ENCODE measurements around the gene AP3D1.
A peak's percentile ranks its signal among the peaks of the same experiment; 100 is the strongest.
"Not testable (repeated sequence)": the region's sequence is repeated elsewhere in the genome, so short reads cannot be mapped to it uniquely, and the experiment has no call there.

The AP3D1 gene

DNA sequence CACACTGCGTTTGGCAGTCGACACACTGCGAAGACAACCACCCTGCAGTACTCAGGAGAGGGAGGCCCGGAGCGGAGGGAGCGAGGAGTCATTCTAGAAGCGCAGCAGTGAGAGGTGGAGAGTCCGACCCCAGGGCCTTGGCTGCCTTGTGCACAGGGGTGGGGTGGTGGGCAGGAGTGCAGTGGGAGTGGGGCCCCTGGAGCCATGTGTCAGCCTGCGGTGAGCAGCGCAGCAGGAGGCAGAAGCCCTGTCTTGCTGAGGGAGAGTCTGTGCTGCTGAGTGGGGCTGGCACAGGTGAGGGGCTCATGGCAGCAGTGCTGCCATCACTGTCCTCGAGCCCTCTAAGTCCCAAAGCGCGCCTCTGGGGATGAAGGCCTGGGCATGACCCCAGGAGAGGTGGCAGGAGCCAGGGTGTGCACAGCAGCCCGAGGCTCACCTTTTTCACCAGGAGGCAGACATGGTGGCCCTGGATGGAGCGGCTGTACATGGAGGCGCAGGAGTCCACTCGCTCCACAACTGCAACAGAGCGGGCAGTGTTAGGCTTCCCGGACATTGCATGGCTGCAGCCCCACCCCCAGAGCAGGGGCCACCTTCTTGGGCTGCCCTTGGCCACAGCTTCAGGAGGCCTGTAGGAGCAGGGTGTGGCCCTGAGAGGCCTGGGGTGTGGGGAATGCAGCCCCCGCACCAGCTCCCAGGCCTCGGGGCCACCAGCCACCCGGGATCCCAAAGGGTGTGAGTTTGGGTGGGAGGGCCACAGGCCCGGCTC lies 42.9 kb downstream of the AP3D1 start:
- no peak for DNase-seq

DNA sequence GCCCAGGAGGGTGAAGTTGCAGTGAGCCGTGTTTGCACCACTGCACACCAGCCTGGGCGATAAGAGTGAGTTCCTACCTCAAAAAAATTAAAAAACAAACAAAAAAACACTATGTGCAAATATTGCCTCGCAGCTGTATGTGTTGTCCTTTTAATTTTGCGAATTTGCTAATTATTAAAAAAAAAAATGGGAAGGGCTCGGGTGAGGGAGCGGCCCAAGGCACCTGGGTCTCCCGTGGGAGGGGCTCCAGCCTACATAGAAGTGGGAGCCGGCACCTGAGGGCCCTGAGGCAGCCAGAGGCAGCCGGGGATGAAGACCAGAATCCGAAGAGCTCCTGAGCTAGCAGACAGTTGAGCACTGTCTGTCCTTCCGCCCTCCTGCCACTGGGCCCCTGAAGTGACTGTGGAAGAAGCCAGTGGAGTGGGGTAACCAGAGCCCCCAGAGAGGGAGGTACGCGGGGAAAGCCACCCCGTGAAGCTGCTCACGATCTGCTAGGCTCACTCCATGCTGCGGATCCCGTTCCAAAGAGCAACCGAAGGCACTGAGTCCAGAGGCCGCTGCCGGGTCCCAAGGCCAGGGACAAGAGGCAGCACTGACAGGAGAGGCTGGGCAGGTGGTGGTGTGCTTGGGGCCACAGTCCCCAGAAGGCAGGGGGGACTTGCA lies 48.2 kb downstream of the AP3D1 start:
- DNase-seq = no peak

DNA sequence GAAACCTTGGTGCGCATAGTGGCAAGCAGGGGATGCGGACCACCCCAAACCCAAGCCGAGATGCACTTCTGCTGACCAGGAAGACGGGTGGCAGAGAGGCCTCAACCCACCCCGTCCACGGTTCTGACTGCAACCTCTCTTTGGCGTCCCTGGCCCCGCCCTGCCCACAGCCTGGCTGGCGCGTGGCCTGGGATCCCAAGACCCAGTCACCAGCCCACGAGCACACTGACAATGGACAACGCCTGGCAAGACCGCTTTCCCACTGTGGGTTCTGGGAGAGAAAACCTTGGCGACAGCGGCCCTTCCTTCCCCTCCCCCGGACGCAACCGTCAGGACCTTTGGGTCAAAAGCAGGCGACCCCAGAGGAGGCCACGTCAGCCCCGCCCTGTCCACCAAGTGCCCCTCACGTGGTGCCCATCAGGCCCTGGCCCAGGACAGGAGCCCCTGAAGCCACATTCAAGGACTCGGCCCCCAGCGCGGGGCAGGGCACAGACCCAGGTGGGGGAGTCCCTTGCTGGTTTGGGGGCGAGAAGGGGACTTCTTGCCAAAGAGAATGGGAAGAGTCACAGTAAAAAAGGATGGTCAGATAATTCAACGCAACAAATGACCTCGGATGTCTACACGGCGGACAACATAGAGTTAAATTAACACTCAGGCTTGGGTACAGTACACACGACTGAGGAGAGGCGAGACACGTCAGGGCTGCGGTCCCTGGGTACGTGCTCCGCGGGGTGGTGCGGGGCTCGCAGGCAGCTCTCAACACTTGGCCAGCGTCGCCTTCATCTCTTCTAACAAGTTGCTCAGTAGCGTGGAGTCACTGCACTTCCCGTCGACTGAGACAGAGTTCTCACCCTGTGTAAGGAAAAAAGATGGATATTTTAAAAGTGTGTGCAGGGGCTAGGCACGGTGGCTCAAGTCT lies 49.7 kb downstream of the AP3D1 start:
- no peak for DNase-seq

DNA sequence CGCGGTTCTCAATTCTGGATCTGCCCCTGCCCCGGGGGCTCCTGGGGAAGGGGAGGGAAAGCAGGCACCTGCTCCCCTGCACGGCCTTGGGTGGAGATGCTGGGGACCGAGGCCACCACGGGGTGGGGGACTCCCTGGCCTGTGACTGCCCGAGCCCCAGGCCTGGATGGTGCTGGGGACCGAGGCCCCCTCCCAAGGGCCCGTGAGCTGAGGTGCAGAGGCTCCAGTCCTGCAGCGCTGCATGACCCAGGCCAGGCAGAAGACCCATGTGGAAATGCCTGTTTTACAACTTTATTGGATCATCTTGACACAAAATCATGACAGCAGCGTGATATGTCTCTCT lies 50.7 kb downstream of the AP3D1 start:
- no peak for DNase-seq

DNA sequence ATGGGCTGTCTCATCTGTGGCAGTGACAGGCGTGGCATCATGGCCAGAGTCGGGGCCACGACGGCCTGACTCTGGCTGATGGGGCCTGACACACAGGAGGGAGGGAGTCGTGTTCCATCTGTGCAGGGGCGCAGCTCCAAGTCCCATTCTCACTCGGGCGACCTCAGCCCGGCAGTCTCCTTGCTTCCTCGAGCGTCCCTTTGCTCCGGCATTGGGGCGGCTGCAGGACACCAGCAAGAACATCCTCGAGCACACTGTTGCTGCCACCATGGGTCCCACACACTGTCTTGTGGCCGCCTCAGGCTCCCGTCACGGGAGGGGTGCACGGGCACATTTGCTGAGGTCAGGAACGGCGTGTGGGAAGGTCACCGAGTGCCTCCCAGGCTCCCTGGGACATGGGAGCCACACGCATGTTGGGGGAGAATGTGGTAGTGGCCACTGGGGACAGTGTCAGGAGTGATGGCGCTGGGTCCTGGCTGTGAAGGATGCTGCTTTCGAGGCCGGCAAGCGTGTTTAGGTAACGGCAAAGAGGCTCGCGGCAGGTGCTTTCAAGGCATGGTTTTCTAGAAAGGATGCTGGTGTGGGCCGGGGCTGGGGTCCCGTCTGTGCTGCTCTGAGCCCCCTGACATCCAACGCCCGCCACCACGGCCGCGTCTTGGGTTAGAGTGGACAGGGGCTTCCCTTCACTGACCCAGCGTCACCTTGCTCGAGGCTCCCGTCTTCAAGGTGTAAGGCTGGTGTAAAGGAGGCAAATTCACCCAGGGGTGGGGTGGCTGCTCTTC lies 51.2 kb downstream of the AP3D1 start:
- no peak for DNase-seq

GRCh38 chr19:2099054-2099501 lies 52.3 kb downstream of the AP3D1 start:
- no peak for DNase-seq

- no peak for DNase-seq
These were observed 53.5 kb downstream of the AP3D1 start for GRCh38 chr19:2097886-2098327.

GRCh38 chr19:2097203-2097885 lies 54.0 kb downstream of the AP3D1 start:
- DNase-seq = no peak

DNA sequence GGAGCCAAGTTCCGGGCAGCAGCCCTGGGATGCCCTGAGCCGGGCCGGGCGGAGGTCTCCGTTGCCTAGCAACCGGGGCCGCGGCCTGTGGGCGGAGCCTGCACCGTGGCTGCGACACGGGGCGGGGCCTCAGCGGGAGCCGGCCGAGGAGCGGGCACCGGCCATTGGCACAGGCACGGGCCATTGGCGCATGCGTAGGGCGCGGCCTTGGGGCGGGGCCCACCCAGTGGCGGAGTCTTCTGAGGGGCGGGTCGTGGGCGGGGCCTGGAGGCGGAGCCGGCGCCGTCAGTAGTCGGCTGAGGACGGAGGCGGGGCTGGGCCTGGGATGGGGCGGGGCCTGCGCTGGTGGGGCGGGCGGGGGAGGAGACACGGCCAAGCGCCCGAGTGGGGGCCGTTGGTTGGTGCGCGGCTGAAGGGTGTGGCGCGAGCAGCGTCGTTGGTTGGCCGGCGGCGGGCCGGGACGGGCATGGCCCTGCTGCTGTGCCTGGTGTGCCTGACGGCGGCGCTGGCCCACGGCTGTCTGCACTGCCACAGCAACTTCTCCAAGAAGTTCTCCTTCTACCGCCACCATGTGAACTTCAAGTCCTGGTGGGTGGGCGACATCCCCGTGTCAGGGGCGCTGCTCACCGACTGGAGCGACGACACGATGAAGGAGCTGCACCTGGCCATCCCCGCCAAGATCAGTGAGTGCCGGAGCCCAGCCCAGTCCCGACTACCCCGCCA lies 54.7 kb downstream of the AP3D1 start, which contains the start of gene IZUMO4:
TSS of gene IZUMO4 (plus strand) at position 436 of the 723 bp plus-strand sequence. CDS start at position 467, 31 bp downstream.
- peak; percentile 98 for DNase-seq

DNA sequence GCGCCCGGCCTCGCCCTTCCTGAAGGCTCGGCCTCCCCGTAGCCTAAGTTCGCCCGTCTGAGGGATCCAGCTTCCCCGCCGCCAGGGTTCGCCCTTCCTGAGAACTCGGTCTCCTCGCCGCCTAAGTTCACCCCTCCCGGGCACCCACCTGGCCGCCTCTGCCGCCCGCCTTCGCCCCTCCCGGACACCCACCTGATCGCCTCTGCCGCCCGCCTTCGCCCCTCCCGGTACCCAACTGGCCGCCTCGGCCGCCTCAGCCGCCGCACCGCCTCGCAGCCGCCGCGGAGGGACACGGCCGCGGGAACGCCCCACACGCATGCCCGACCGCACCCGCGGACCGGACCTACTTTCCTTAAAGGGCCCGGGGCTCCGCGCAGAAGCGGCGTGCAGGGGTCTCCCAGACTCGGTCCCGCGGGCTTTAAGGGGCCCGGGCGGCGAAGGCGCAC lies 55.3 kb downstream of the AP3D1 start, which contains the start of gene MOB3A:
TSS of gene MOB3A (minus strand) at position 293 of the 446 bp plus-strand sequence. CDS start 17,766 bp downstream, outside the sequence.
- peak; percentile 98 for DNase-seq

DNA sequence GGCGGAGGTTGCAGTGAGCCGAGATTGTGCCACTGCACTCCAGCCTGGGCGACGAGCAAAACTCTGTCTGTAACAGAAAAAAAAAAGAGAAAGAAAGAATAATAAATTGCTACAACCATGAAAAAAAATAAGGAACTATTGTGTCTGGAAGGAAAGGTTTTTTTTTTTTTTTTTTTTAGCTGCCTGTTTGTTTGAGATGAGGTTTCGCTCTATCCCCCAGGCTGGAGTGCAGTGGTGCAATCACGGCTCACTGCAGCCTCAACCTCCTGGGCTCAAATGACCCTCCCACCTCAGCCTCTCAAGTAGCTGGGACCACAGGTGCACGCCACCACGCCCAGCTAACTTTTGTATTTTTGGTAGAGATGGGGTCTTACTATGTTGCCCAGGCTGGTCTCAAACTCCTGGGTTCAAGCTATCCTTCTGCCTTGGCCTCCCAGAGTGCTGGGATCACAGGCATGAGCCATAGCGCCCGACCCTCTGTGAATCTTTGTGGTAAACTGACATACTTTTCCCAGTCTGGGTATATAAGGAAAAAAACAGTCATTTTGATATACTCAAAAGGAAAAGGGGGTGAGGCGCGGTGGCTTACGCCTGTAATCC lies 59.3 kb downstream of the AP3D1 start:
- not testable (repeated sequence) for DNase-seq

DNA sequence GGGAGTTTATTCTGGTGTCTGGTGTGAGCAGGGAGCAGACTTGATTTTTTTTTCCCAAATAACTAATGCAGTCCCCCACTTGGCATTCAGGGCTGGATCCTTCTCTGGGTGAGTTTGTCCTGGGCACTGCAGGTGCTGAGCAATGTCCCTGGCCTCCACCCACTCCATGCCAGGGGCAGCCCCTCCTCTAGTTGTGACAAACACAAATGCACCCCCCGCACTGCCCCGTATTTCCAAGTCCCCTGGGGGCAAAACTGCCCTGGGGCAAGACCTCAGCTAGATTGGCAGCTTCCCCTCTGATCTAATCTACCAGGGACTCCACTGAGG lies 61.7 kb downstream of the AP3D1 start:
- no peak for DNase-seq

- no peak for DNase-seq
These were observed 62.2 kb downstream of the AP3D1 start for GRCh38 chr19:2089001-2089711.

DNA sequence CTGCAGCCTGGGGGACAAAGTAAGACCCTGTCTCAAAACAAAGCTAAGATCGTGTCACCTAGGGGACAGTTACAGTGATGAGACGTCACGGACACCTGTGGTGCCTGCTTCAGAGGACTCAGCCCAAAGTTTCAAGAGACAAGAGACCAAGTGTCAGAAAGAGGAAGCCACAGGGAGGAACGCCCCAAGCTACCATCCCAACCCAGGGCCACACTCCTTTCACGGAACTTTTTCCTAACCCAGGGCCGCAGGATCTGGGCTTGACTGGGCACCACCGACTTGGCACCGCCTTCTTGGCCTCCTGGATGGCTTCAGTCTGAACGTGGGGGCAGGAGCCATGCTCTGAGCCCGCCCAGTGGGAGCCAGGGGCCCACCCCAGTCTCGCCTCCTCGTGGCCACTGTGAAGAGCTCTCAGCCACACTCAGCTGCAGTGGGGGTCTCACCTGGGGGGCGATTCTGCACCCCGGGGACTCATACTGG lies 63.7 kb downstream of the AP3D1 start:
- DNase-seq = no peak

DNA sequence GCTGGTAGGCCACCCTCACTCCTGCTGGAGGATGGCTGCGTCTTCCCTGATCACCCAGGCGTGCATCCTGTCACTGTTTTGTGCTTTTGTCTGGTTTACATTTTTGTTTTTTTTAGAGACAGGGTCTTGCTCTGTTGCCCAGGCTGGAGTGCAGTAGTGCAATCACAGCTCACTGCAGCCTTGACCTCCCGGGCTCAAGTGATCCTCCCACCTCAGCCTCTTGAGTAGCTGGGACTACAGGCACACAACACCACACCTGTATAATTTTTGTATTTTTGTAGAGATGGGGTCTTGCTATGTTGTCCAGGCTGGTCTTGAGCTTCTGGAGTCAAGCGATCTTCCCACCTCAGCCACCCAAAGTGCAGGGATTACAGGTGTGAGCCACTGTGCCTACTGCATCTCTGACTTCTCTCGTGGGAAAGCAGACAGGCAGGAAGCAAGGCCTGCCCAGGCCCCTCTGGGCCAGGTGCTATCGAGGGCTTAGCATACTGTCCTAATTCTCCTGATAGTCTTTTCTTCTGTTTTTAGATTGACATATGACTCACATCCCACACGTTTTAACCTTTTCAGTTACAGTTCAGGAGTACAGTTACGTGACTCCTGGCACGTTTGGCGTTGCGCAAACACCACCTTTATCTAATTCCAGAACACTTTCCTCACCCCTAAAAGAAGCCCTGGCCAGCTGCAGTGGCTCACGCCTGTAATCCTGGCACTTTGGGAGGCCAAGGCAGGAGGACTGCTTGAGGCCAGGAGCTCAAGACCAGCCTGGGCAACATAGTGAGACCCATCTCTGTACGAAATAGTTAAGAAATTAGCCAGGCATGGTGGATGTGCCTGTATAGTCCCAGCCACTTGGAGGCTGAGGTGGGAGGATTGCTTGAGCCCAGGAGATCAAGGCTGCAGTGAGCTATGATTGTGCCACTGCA lies 64.4 kb downstream of the AP3D1 start:
- not testable (repeated sequence) for DNase-seq

DNA sequence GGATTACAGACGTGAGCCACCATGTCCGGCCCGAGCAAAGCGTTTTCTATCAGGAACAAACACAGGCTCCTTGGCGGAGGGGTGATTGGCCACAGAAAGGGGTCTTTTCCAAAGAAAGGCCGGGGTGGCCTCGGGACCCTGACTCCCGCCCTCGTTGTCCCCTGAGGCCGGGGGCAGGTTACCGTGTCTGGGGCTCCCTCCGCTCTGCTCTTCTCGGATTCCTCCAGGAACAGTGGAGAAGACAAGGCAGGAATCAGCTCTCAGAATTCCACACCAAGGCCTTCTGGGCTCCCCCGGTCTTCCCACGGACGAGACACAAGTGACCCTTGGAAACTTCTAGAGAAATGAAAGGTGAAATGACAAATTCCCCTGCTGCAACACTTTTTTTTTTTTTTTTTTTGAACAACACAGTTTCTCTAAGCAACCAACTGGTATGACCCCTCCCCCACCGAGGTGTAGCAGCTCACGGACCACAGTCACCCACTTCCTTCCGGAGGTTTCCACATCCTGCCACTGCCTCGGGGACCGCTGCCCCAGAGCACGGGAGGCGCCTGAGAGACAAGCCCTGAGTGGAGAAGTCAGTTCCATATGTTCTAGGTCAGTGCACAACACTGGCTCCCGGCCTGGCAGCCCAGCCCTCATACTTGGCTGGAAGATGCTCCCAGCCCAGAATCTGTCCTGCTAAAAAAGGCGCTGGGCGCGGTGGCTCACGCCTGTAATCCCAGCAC lies 66.2 kb downstream of the AP3D1 start:
- DNase-seq = no peak

GRCh38 chr19:2083174-2083854 lies 68.1 kb downstream of the AP3D1 start:
- no peak for DNase-seq

All from GOT3 (cell line).